Stimulated activated CD8-positive, alpha-beta memory T cell treated with anti-CD3 and anti-CD28 coated beads, Interleukin-2, amount 100 ng/mL, for 48 hours (primary cell): Measurements from ENCODE around the gene POTEM.
"Not testable (repeated sequence)": the region's sequence is repeated elsewhere in the genome, so short reads cannot be mapped to it uniquely, and the experiment has no call there.

Experiments used
- DNase-seq, 2 donors: peaks; one replicate each; pipeline ENCODE4 v3.0.0-alpha.2; 2020; ENCODE audit warnings: low read depth in 2 of 2

POTEM gene

GRCh38 chr14:18967134-18967533, at the start of gene POTEM:
Gene POTEM (plus strand): TSS chr14:18967434. CDS start chr14:18967486, 52 bp downstream.
- not testable (repeated sequence) for DNase-seq

- DNase-seq: not testable (repeated sequence)
These were observed 48.9 kb upstream of the POTEM start for GRCh38 chr14:18918345-18918744.

DNA sequence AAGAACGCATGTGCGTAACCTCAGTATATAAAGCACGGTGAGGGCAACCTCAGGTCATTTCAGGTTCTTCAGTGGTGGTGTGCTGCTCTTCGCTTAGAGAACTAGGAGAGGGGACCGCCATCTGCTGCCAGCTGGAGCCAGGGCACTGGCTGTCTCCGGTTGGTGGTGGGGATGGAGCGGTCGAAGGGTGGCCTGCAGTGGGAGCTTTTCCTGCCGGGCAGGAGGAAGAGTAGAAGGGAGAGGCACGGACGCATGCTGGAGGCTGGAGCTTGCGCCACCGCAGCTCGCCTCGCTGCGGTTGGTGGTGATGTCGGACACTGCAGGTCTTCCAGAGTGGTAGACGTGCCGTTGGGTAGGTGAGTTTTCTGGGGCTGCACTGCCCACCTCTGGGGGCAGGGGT, 47.2 kb upstream of the POTEM start:
- not testable (repeated sequence) for DNase-seq

DNA sequence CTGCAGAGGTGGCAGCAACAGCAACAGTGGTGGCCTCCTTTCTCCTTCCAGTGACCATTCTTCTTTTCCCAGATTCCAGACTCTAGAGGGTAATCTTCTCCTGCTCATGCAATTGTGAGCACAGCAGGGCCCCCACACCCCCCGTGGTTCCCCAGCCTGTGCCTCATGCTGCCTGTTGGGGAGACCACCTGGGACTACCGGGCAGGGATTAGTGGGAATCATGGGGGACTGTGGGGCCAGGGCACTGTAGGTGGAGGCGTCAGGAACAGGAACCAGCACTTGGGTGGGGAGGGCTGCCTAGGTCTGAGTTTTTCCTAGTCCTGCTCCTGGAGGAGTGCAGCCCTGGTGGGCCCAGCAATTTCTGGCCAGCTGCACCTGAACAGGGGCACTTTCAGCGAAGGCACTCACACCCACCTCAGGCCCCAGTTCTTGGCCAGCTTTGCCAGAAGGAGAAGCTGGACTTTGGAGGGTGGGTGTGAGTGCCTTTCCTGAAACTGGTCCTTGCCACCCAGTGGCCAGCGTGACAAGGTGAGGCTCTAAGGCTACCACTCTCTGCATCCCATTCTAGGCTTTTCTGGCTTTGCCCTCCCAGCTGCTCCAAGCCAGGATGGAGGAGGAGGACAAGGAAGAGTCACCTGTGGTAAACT, 46.1 kb upstream of the POTEM start:
- not testable (repeated sequence) for DNase-seq

DNA sequence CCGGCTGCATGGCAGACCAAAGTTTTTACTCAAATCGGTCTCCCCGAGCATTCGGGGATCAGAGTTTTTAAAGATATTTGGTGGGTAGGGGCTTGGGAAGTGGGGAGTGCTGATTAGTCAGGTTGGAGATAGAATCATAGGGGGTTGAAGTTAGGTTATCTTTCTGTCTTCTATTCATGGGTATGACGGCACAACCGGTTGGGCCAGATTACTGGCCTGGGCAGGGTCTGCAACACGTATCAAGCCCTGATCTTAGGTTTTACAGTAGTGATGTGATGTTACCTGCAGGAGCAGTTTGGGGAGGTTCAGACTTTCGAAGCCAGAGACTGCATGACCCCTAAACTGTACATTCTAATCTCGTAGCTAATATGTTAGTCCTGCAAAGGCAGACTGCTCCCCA, 30.4 kb upstream of the POTEM start:
- not testable (repeated sequence) for DNase-seq

DNA sequence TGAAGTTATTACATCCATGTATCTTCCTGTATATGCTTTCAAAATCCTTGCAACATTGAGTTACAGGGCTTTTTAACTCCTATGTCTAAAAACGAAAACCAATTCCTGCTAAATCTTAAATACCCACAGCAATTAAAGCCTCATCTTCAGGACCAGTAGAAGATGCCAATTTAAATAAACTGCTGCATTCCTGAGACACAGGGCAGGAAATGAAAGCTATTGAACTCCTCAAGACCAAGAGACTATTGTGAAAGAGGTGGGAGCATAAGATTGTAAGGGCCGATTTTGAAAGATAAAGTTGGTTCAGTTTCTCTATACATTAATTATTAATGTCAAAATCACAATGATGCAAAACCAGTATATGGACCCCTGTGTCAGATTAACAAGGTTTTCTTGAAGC, 28.5 kb upstream of the POTEM start:
- not testable (repeated sequence) for DNase-seq

DNA sequence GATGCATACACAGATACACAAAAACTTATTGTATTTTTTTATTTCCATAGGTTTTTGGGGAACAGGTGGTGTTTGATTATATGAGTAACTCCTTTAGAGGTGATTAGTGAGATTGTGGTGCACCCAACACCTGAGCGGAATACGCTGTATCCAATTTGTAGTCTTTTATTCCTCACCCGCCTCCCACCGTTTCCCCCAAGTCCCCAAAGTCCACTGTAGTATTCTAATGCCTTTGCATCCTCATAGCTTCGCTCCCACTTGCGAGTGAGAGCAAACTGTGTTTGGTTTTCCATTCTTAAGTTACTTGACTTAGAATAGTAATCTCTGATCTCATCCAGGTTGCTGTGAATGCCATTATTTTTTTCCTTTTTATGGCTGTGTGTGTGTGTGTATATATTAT, 17.3 kb upstream of the POTEM start:
- DNase-seq: not testable (repeated sequence)

DNA sequence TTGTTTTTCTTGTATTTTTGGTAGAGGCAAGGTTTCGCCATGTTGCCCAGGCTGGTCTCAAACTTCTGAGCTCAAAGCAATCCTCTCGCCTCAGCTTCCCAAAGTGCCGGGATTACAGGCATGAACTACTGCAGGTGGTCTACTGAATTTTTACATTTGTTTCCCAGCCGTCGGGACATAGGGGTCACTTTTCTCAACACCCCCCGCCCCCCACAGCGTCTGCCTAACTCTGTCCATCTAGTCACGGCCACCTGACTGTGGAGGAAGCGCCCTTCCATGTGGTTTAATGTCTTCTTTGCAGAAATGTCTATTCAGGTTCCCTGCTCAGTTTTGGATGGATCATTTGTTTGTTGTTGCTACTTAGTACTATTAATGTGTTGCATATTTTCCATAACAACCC, 14.1 kb upstream of the POTEM start:
- DNase-seq: not testable (repeated sequence)

DNA sequence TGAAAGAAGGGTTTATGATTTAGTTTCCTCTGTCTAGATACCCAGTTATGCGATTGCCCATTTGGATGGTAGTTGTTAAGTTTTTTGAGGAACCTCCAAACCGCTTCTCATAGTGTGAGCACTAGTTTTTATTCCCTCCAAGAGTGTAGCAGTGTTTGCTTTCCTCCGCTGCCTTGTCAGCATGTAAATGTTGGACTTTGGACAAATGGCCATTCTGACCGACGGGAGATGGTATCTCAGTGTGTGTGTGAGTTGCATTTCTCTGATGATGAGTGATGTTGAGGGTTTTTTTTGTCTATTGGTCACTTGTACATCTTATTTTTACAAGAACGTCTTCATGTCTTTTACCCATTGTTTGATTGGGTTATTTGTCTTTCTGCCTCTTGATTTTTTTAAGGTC, 11.4 kb upstream of the POTEM start:
- not testable (repeated sequence) for DNase-seq

DNA sequence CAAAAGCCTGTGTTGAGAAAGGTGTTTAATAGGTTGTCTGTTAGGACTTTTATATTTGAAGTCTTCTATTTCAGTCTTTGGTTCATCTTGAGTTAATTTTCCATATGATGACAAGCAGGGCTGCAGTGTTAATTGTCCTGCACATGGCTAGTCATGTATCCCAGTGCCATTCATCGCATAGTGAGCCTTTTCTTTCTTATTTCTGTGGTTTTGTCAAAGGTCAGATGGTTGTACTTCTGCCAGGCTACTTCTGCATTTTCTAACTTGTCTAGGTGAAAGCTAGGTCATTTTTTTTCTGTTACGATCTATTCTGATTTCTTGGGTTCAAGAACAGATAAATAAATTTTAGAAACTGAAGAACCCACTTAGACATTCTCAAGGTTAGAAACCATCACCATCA, 5.7 kb upstream of the POTEM start:
- DNase-seq: not testable (repeated sequence)

GRCh38 chr14:18962143-18962542, 5.1 kb upstream of the POTEM start:
- DNase-seq: not testable (repeated sequence)

GRCh38 chr14:18963276-18963675, 4.0 kb upstream of the POTEM start:
- DNase-seq: not testable (repeated sequence)

DNA sequence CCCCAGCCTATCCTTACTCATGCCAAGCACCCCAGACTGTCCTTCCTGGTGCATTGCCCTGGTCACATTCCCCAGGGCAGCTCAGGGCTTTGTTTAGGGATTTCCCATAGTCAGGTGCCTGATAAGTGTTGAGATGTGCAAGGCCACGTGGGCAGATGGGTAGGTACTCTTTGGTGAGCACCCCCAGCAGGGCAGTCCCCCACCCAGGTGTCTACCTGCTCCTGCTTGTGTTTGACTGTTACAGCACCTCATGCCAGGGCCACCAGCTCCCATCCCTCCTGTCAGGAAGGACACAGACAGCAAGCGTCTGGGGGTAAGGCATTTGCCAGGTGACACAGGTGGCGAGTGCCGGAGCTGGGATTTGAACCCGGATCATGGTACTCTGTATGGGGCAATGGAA, 2.4 kb upstream of the POTEM start:
- DNase-seq: not testable (repeated sequence)

DNA sequence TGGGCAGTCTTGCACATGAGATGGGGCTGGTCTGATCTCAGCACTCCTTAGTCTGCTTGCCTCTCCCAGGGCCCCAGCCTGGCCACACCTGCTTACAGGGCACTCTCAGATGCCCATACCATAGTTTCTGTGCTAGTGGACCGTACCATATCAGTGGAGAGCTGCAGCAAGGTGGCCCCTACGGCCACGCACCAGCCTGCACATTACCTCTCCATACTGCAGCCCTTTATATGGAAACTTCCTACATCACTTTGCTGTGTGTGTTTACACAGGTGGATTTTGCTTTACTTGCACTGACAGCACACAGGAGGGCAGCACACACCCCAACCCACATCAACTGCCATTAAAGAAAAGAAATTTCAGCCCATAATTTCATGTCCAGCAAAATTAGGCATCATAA, 35.3 kb downstream of the POTEM start:
- not testable (repeated sequence) for DNase-seq

DNA sequence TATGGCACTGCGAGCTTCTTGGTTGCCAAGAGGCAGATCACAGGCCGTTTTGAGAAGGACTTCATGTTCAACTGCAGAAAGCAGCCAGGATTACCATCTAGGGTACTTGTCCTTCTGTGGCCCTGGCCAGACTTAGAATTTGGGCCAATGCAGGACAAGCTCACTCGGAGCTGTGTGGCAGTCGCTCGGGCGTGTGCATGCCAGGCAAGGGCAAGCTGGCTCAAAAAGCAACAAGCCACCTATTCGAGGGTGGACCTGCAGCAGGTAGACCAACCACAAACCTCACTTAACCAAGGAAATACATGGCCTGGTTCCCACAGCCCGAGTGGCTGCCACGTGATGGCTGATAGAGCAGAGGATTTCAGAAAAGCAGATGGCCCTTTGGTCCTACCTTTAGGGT, 39.3 kb downstream of the POTEM start:
- DNase-seq: not testable (repeated sequence)

DNA sequence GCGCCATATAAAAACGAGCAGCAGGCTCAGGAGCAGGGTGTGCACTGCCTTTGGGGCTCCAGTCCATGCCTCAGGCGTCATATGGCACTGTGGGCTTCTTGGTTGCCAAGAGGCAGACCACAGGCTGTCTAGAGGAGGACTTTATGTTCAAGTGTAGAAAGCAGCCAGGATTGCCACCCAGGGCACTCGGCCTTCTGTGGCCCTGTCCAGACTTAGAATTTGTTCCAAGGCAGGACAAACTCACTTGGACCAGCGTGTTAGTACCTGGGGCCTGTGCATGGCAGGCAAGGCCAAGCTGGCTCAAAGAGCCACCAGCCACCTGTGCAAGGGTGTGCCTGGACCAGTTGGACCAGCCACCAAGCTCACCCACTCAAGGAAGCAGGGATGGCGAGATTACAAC, 40.4 kb downstream of the POTEM start:
- not testable (repeated sequence) for DNase-seq

DNA sequence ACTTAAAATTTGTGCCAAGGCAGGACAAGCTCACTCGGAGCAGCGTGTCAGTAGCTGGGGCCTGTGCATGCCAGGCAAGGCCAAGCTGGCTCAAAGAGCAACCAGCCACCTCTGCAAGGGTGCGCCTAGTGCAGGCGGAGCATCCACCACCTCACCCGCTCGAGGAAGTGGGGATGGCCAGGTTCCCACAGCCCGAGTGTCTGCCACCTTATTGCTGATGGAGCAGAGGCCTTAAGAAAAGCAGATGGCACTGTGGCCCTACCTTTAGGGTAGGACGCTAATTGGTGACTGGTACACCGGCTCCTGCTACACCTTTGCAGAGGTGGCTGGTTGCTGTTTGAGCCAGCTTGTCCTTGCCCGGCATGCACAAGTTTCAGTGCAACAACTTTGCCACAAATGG, 43.8 kb downstream of the POTEM start:
- not testable (repeated sequence) for DNase-seq

- not testable (repeated sequence) for DNase-seq
These were observed 44.5 kb downstream of the POTEM start for GRCh38 chr14:19011703-19012102.

DNA sequence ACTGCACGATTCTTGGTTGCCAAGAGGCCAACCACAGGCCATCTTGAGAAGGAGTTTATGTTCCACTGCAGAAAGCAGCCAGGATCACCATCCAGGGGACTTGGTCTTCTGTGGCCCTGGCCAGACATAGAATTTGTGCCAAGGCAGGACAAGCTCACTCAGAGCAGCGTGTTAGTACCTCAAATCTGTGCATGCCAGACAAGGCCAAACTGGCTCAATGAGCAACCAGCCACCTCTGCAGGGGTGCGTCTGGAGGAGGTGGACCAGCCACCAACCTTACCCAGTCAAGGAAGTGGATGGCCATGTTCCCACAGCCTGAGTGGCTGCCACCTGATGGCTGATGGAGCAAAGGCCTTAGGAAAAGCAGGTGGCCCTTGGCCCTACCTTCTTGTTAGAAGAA, 48.0 kb downstream of the POTEM start:
- DNase-seq: not testable (repeated sequence)

DNA sequence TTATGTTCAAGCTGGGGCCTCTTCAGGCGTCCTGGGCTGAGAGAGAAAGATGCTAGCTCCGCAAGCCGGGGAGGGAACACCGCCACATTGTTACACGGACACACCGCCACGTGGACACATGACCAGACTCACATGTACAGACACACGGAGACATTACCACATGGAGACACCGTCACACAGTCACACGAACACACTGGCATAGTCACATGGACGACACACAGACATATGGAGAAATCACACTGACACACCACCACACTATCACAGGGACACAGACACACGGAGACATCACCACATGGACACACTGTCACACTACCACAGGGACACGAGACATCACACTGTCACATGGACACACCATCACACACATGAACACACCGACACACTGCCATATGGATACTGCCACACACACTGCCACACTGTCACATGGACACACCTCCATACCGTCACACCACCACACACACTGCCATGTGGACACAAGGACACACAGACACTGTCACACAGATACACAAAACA, 57.9 kb downstream of the POTEM start:
- DNase-seq: not testable (repeated sequence)

- not testable (repeated sequence) for DNase-seq
These were observed 59.6 kb downstream of the POTEM start for GRCh38 chr14:19026649-19027351.

DNA sequence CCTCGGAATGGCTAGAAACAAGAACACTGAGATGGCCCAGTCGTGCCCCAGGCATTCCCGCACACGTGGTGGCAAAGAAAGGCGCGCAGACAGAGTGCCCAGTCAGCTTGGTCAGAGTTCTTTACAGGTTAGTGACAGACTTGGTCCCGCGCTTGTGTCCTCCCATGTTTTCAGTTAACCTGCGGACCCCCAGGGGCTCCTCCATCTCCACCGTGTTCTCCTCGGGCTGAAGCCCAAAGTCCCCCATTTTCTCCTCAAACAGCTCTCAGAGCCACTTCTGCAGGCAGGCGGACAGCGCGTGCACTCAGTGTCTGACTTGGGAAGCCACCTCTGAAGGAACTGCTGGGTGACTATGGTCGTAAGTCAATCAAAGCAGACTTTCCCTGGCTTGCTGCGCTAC, 60.7 kb downstream of the POTEM start:
- DNase-seq: not testable (repeated sequence)

DNA sequence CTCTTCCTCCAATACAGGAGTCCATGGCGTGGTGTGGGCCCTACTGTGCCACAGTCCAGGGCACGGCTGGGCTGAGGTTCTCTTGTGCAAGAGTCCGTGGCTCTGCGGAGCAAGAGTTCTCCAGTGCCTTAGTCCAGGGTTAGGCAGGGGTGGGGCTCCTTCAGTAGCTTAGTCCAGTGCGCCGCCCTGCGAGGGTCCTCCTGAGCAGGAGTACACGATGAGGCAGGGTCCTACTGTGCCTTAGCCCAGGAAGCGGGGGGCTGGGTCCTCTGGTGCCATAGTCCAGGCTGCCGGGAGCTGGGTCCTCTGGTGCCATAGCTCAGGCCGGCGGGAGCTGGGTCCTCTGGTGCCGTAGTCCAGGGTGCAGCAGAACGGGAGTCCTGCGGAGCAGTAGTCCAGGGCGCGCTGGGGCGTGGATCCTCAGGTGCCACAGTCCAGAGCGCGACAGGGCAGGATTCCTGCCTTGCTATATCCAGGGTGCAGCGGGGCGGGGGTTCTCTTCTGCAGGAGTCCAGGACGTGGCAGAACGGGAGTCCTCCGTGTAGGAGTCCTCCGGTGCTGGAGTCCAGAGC, 69.7 kb downstream of the POTEM start:
- DNase-seq: not testable (repeated sequence)
